Stimulated activated CD4-positive, alpha-beta T cell treated with anti-CD3 and anti-CD28 coated beads, Interleukin-12 subunit alpha, Interleukin-12 subunit beta, amount 100 ng/mL, for 24 hours (primary cell): Measurements from ENCODE around the gene MANSC1.

ENCODE experiments used
- DNase-seq, 2 experiments: peaks; one replicate each; pipeline ENCODE4 v3.0.0-alpha.2; 2020; ENCODE audit warnings: low read depth in 2 of 2

MANSC1 gene

GRCh38 chr12:12349711-12350665, at the start of gene MANSC1:
Gene MANSC1, minus strand, starts transcription at chr12:12350242. Its CDS starts 6,928 bp downstream, at chr12:12343314.
- peak in 1 of 2 experiments; percentile 43 for DNase-seq

GRCh38 chr12:12399161-12399560, 49.1 kb upstream of the MANSC1 start:
- no peak for DNase-seq

DNA sequence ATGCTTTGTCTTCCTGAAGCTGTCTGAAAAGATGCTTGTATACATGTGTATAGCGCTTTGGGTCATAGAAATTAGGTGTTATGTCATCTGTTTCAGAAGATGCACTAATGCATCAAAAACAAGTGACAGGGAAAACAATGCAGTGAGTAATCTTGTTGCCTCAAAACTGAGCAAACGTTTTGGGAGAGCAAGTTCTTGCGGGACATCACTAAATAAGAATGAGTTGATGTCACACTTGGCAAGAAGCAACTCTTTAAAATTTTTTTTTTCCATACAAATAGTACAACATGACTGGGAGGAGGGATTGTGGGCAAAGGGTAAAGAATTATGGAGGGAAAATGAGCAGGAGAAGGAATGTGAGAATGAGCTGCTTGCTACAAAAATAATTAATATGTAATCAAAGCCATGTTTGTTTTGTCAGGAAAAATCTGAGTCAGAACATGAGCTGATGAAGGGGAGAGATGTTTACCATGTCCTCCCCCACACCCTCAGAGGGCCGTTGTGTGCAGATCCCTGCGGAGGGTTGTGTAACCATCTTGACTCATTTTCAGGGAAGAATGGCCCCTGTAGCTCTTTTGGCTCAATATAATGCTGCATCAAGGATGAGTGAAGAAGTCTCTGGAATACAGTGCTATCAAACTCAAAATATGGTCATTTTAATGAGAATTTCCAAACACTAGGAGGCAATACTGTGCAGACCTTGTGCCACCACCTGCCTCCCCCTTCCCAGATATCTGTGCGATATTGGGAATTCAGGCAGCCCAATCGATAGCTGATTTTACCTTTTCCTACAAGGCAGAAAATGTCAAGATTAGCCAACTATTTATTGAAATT, 48.2 kb upstream of the MANSC1 start:
- DNase-seq = no peak

DNA sequence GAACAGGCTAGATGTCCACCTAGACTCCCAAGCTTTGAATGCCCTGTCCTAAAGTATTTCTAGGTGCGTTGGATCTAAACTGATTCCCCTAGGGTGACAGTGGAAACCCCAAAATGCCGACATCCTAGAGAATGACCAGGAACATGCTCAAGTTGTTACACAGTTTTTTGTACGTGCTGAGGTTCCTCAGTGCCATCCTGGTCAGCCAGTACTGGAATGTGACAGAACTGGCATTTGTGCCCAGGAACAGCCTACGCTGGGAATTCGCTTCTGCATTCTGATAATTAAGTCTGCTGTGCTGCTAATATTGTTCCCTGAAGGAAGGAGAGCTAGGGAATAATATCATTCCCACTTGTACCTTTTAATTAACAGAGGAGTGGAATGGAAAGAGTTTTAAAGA, 47.1 kb upstream of the MANSC1 start:
- no peak for DNase-seq

GRCh38 chr12:12396694-12397093, 46.7 kb upstream of the MANSC1 start:
- no peak for DNase-seq

- no peak for DNase-seq
Measured at GRCh38 chr12:12393171-12393570, 43.1 kb upstream of the MANSC1 start.

- no peak for DNase-seq
Measured at GRCh38 chr12:12392413-12392812, 42.4 kb upstream of the MANSC1 start.

DNA sequence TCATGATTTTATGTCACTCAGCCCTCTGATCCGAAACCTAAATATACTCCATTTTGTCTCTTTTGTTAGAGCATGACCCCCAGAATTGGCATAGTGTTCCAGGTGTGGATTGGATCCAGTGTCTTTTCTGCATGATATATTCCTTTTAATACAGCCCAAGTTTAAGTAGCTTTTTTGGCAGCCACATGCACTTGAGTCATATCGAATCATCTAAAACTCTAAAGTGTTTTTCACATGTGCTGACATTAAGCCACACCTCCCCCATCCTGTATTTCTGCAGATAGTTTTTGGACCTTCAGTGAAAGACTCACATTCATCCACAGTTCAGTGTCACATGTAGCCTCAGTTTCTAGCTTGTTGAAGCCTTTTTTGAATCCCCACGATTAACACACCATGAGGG, 37.5 kb upstream of the MANSC1 start:
- no peak for DNase-seq

- DNase-seq = peak in 1 of 2 experiments; percentile 21
Measured at GRCh38 chr12:12384571-12385340, 34.7 kb upstream of the MANSC1 start.

- no peak for DNase-seq
Measured at GRCh38 chr12:12381982-12382381, 31.9 kb upstream of the MANSC1 start.

GRCh38 chr12:12380949-12381593, 31.0 kb upstream of the MANSC1 start:
- DNase-seq = no peak

DNA sequence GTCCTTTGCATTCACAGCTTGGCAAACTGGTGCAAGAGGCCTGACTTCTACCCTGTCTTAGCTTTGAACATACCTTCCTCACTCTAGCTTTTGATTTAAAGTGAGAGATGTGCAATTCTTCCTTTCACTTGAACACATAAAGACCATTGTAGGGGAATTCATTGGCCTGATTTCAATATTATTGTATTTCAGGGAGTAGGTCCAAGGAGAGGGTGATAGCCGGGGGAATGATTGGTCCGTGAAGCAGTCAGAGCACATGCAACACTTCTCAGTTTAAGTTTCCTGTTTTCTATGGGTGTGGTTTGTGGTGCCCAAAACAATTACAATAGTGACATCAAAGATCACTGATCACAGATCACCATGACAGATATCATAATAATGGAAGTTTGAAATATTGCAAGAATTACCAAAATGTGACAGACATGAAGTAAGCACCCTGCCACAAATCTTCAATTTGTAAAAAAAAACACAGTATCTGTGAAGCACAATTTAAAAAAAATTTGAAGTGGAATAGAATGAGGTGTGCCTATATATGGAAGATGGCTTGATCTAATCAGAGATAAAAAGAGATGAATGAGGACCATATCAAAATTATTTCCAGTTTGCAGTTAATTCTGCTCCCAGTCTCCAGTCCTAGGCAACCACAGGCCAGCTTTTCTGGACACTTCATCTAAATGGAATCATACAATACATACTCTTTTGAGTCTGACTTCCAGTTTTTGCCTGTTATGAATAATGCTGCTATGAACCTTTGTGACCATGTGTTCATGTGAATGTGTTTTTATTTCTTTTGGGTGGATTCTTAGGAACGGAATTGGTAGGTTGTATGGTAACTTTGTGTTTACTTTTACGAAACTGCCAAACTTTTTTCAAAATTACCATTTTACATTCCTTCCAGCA, 30.0 kb upstream of the MANSC1 start:
- DNase-seq = no peak

DNA sequence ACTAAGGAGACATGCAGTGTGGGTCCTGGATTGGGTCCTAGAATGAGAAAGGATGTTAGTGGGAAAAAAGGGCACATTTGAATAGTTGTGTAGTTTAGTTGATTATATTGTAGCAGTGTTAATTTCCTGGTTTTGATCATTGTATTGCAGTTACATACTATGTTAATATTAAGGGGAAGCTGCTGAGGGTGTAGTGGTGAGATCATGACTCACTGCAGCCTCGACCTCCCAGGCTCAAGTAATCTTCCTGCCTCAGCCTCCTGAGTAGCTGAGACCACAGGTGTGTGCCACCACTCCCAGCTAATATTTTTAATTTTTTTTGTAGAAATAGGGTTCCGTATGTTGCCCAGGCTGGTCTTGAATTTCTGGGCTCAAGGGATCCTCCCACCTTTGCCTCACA, 28.6 kb upstream of the MANSC1 start:
- DNase-seq = no peak

DNA sequence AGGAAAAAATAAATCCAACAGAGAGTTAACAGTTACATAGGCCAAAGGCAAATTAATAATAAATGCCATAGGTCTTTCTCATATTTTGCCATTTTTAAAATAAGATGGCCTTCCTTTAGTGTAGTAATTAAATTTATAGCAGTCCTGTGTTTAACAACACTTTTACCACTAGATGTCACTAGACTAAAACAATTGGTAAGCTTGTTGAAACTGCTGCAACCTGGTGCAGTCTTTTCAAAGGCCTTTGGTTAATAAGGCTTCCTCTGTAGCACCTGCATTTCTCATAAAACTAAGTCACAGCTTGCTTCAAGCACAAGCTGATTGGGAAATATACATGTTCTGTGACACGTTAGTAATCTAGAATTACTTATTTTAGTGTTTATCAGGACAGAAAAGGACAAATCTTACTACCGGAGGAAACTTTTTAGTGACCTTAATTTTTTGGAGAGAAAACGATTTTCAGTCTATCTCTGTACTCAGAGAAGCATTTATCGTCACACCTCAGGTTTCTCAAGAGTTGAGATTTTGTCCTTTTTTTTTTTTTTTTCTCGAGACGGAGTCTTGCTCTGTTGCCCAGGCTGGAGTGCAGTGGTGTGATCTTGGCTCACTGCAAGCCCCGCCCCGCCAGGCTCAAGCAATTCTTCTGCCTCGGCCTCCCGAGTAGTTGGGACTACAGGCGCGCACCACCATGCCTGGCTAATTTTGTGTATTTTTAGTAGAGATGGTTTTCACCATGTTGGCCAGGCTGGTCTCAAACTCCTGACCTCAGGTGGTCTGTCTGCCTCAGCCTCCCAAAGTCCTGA, 26.8 kb upstream of the MANSC1 start:
- DNase-seq = no peak

DNA sequence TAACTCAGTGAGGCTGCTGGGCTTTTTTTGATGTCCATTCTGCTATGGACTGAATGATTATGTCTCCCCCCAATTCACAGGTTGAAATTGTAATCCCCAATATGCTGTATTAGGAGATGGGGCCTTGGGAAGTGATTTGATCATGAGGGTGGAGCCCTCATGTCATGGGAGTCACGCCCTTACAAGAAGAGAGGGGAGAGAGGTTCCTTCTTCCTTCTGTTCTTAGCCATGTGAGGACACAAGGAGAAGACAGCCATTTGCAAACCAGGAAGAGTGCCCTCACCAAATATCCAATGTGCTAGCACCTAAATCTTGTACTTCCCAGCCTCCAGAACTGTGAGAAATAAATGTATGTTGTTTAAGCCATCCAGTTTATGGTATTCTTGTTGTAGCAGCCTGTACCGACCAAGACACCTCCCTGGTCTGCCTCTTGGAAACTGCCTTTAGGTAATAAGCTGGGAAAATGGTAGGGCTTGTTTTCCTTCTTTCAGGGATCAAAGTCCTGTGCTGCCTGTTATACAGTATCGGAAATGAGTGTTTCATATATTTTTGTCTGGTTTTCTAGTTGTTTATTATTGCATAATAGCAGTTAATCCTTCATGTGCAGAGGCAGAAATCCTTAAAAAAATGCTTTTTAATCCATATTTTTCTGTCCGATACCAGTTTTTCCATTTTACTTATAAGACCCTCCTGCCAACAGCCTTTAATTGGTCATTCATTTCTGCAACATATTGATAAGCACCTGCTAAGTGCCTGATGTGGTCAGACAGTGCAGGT, 23.1 kb upstream of the MANSC1 start:
- DNase-seq = no peak

DNA sequence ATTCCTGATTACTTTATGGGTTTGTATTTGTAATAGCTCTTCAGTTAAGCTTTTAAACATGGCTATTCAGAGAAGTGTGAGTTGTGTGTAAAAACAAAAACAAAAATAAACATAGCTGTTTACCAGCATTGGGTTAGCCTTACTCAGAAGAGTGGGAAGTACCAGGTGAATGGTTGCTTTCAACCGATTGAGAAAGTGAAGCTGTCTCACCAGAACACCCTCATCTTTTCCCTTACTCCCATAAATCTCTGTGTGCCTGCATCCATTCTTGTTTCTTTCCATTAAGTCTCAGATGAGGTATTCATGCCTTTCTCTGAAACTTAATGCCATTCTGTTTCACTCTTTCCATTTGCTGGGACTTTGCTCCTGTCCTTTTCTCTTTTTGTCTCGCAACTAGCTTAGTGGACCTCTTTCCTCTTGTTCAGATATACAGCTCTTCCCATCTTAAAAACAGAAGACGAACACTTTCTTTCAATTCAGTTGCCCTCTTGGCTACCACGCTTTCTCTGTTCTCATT, 17.5 kb upstream of the MANSC1 start:
- no peak for DNase-seq

DNA sequence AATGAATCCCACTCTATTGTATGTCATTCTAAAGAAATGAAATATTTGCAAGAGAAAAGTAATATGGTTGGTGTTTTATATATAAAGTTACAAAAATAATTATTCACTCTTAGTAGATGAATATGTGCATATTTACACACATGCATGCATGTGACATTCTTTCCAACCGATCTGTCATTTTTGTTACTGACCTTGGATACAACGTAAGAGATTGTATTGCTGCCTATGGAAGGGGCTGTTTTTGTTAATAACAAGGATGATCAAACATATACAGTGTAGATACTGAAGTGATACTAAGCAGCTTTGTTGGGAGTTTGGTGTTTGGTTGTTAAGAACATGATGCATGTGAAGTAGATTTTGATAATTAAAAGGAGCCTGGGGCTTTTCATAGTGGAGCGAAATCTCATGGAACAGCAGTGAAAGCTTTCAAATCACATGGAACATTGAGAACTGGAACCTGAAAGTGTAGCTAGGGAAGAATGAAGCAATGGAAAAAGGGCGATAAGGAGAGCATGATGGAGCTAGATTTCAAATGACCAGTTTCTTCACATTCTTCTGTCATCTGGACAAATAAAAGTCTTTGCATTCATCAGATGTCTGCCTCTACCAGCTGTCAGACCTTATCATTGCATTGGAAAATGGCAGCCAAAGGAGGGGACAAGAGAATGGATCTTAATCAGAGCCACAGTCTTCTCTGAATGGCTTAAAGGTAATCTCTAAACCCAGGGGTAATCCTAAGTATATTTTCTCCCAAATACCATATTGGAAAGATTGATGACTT, 16.8 kb upstream of the MANSC1 start:
- no peak for DNase-seq
